OCI-LY1 (cell line): ENCODE data around the gene DIAPH2.
A peak's percentile ranks its signal among the peaks of the same experiment; 100 is the strongest.

Source experiments
- H2AFZ ChIP-seq: fragments of 200-600 bp; sonication (generic), shearing (Covaris generic); 2 replicates; pipeline ENCODE4 v1.6.0; 2014; ENCODE audit warnings: antibody characterized with exemption, mild to moderate bottlenecking, low read length
- H3F3A ChIP-seq: fragments of 200-600 bp; sonication (generic), shearing (Covaris generic); 2 replicates; pipeline ENCODE4 v1.6.0; 2014; ENCODE audit warnings: mild to moderate bottlenecking, antibody characterized with exemption, low read length, moderate library complexity; ENCODE audit not compliant: insufficient read depth
- H3K27ac ChIP-seq: fragments of 200-600 bp; sonication (generic); 2 replicates; pipeline ENCODE4 v1.5.1; 2014; ENCODE audit warnings: low read length, mixed run types, mild to moderate bottlenecking, low read depth; ENCODE audit not compliant: poor library complexity, severe bottlenecking
- H3K27me3 ChIP-seq: fragments of 200-600 bp; sonication (generic); 2 replicates; pipeline ENCODE4 v1.6.0; 2014; ENCODE audit warnings: antibody characterized with exemption, mild to moderate bottlenecking, low read length, moderate library complexity; ENCODE audit not compliant: insufficient read depth
- H3K36me3 ChIP-seq: fragments of 200-600 bp; sonication (generic); 2 replicates; pipeline ENCODE4 v1.6.1; 2014; ENCODE audit warnings: mild to moderate bottlenecking, antibody characterized with exemption, low read length, moderate library complexity, mixed read lengths; ENCODE audit not compliant: insufficient read depth
- H3K4me1 ChIP-seq: fragments of 200-600 bp; sonication (generic); 2 replicates; pipeline ENCODE4 v1.5.1; 2014; ENCODE audit warnings: mild to moderate bottlenecking, low read length, moderate library complexity; ENCODE audit not compliant: insufficient read depth, severe bottlenecking
- H3K4me2 ChIP-seq: fragments of 200-600 bp; sonication (generic), shearing (Covaris generic); 2 replicates; pipeline ENCODE4 v1.6.1; 2014; ENCODE audit warnings: low read length
- H3K4me3 ChIP-seq: fragments of 200-600 bp; sonication (generic); 2 replicates; pipeline ENCODE4 v1.5.1; 2014; ENCODE audit warnings: low read length, low read depth, mild to moderate bottlenecking, mixed read lengths; ENCODE audit not compliant: poor library complexity, severe bottlenecking
- H3K79me2 ChIP-seq: fragments of 200-600 bp; shearing (Covaris generic); 2 replicates; pipeline ENCODE4 v1.6.1; 2016; ENCODE audit warnings: mixed run types, low read length, mixed read lengths; ENCODE audit not compliant: insufficient read depth
- H3K9ac ChIP-seq: fragments of 200-600 bp; sonication (generic), shearing (Covaris generic); 2 replicates; pipeline ENCODE4 v1.6.1; 2014; ENCODE audit warnings: mild to moderate bottlenecking, low read length, mixed read lengths
- H3K9me2 ChIP-seq: fragments of 200-600 bp; sonication (generic), shearing (Covaris generic); 2 replicates; pipeline ENCODE4 v1.6.1; 2014; ENCODE audit warnings: low read depth, mild to moderate bottlenecking, low read length, mixed read lengths
- H3K9me3 ChIP-seq: fragments of 200-600 bp; shearing (Covaris generic); 2 replicates; pipeline ENCODE4 v1.6.1; 2014; ENCODE audit warnings: low read length, mixed read lengths
- H4K20me1 ChIP-seq: fragments of 200-600 bp; sonication (generic), shearing (Covaris generic); 2 replicates; pipeline ENCODE4 v1.6.0; 2016; ENCODE audit warnings: mild to moderate bottlenecking, low read length; ENCODE audit not compliant: insufficient read depth
- CTCF ChIP-seq: fragments of 200-600 bp; sonication (generic), shearing (Covaris generic); IDR thresholded peaks from 2 replicates; pipeline ENCODE4 v1.5.1; 2017; ENCODE audit warnings: mild to moderate bottlenecking, antibody characterized with exemption, low read length, moderate library complexity, mixed read lengths
- EZH2 ChIP-seq: fragments of 200-600 bp; sonication (generic), shearing (Covaris generic); IDR thresholded peaks from 2 replicates; pipeline ENCODE4 v1.8.0; 2017; ENCODE audit warnings: borderline replicate concordance, mixed run types, mild to moderate bottlenecking, antibody characterized with exemption, low read length, moderate library complexity, mixed read lengths

DIAPH2 gene

GRCh38 chrX:97021680-97022079, 337.0 kb downstream of the DIAPH2 start:
- Histone ChIP-seq H3K27ac (no peak overlapping the region), H3K4me1 (peaks cover 5% of the 10 kb centered on the region), H3K4me3 (no peak overlapping the region), H2AFZ (no peak overlapping the region), H3K27me3 (no peaks in the 10 kb centered on the region), H3K36me3 (no peaks in the 10 kb centered on the region), H3K9ac (no peak overlapping the region), H3K4me2 (no peak overlapping the region), H3K9me2 (no peaks in the 10 kb centered on the region), H3F3A (no peaks in the 10 kb centered on the region), H3K9me3 (no peaks in the 10 kb centered on the region), H3K79me2 (no peaks in the 10 kb centered on the region), H4K20me1 (no peaks in the 10 kb centered on the region)
- TF ChIP-seq EZH2 (no peak), CTCF (no peak)

DNA sequence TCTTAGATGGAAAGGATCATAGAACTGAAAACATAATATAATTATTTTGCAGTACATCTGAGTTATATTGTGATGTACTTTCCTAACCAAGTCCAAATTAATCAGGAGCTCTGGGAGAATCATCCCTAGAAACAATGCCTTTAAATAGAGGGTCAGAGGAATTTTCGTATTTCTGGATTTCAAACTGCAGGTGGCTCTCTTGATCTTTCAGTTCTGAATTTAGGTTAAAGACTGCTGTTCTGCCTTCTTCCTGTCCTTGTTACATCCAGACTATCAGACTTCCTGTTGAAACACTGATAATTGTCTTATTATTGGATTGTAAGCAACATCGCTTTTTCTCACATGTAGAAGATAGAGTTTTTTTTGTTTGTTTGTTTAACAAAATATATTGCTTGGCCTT, 341.8 kb downstream of the DIAPH2 start:
- no peak overlapping the region for H3K9ac ChIP-seq
- no peak for TF ChIP-seq EZH2
- peak; percentile 26; the same call in 1 of the 2 replicates for TF ChIP-seq CTCF
- H3K79me2 ChIP-seq, result no peaks in the 10 kb centered on the region
- H3F3A ChIP-seq, result no peaks in the 10 kb centered on the region
- no peaks in the 10 kb centered on the region for H3K9me2 ChIP-seq
- no peaks in the 10 kb centered on the region for H3K9me3 ChIP-seq
- no peaks in the 10 kb centered on the region for H3K27me3 ChIP-seq
- H2AFZ ChIP-seq, result no peak overlapping the region
- H3K36me3 ChIP-seq, result no peaks in the 10 kb centered on the region
- H4K20me1 ChIP-seq, result no peaks in the 10 kb centered on the region
- no peak overlapping the region for H3K27ac ChIP-seq
- H3K4me2 ChIP-seq, result no peak overlapping the region
- H3K4me1 ChIP-seq, result no peaks in the 10 kb centered on the region
- H3K4me3 ChIP-seq, result no peak overlapping the region

GRCh38 chrX:97027384-97027922, 342.8 kb downstream of the DIAPH2 start:
- Histone ChIP-seq H4K20me1 (no peaks in the 10 kb centered on the region), H3K9ac (no peak overlapping the region), H3K79me2 (no peaks in the 10 kb centered on the region), H3K4me2 (no peak overlapping the region), H3F3A (no peaks in the 10 kb centered on the region), H3K27me3 (no peaks in the 10 kb centered on the region), H3K36me3 (no peaks in the 10 kb centered on the region), H3K27ac (no peak overlapping the region), H3K9me3 (no peaks in the 10 kb centered on the region), H2AFZ (no peak overlapping the region), H3K4me1 (no peaks in the 10 kb centered on the region), H3K4me3 (no peak overlapping the region), H3K9me2 (no peaks in the 10 kb centered on the region)
- TF ChIP-seq CTCF, result no peak
- no peak for TF ChIP-seq EZH2
